Stimulated activated CD8-positive, alpha-beta memory T cell treated with anti-CD3 and anti-CD28 coated beads, Interleukin-7, amount 100 ng/mL, for 24 hours (primary cell): ENCODE results near the gene FAM78A.

Experiments
- DNase-seq: peaks from one replicate; pipeline ENCODE4 v3.0.0-alpha.2; 2020; ENCODE audit warnings: low read depth

Gene FAM78A, protein sequence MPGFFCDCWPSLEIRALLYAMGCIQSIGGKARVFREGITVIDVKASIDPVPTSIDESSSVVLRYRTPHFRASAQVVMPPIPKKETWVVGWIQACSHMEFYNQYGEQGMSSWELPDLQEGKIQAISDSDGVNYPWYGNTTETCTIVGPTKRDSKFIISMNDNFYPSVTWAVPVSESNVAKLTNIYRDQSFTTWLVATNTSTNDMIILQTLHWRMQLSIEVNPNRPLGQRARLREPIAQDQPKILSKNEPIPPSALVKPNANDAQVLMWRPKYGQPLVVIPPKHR

DNA sequence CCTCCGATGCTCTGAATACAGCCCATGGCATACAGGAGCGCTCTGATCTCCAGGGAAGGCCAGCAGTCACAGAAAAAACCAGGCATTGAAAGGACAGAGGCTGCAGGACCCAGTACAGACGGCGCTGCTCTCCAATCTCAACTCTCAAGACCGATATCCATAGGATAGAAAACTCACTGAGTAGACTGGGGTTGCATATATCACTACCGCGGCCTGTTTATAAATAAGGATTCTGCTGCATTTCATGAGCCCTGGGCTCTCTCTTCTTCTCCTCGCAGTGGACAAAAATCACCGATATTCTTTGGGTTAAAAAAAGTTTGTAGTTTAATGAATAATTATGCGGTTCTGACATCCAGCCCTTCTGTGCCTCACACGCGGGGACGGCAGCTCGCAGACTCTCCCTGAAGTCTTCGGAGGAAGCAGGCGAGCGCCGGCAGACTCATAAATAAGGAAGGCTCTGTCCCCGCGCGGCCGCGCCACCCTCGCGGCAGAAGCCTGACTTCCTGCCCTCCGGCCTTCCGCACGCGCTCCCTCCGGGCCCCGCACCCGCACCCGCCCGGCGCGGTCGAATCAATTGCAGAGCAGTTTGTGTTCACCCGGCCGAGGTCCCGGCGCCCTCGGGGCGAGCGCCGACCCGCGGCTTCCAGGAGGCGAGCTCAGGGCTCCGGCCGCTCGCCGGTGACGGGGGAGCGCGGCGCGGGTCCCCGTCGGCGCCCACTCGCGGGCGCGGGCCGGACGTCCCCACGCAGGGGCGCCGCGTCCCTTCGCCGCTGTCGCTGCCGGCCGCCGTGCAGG is at the start of gene FAM78A:
Gene FAM78A, minus strand, starts transcription at position 417 of the 795 bp plus-strand sequence. Its CDS starts 331 bp downstream, at position 86.
- DNase-seq = no peak

DNA sequence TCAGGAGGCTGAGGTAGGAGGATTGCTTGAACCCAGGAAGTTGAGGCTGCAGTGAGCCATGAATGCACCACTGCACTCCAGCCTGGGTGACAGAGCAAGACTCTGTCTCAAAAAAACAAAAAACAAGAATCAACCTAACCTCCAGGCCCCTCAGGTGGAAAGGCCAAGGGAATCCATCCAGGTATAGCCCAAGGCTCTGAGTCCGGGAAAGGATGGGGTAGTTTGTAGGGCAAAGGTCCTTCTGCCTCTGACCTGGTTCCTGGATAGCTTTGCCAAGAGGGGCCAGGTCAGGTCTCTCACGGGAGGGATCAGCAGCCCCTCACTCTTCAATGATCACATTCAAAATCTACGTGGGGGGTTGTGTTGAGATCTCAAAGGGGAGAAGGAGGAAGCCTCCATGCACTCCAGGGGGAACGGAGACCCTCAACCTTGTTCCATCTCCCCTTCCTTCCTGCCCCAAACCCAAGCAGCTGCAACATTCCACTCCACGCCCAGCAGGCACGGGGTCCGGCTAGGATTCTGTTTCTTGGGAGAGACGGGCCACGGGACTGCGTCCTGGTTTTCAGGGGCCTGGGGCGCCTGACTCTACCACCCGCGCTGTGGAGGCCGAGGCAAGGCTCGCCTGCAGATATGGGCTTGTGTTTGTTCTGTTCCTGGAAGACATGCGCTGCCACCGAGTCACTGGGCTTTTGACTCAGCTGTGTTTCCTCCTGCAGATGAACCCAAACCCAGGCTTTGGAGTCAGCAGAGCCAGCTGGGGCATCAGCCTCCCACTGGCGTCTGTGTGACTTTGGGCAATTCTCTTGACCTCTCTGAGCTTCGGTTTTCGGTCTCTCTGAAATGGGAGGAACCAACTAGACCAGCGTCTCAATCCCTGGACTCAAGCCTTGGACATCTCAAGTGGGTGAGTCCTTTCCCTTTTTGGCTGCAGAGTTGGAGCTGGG is 48.7 kb upstream of the FAM78A start:
- no peak for DNase-seq

DNA sequence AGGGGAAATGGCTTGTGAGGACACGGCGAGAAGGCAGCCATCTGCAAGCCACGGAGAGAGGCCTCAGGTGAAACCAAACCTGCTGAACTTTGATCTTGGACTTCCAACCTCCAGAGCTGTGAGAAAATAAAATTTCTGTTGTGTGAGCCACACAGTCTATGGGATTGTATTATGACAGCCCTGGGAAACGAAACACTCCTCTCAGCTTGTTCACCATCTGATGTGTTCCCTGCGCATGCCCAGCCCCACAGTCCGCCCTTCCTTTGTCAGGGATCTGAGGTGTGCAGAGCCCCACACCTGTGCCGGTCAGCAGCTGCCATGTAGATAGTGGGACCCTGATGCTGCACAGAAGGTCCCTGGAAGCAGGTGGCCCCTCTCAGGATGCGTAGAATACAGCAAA is 47.3 kb upstream of the FAM78A start:
- DNase-seq = no peak

DNA sequence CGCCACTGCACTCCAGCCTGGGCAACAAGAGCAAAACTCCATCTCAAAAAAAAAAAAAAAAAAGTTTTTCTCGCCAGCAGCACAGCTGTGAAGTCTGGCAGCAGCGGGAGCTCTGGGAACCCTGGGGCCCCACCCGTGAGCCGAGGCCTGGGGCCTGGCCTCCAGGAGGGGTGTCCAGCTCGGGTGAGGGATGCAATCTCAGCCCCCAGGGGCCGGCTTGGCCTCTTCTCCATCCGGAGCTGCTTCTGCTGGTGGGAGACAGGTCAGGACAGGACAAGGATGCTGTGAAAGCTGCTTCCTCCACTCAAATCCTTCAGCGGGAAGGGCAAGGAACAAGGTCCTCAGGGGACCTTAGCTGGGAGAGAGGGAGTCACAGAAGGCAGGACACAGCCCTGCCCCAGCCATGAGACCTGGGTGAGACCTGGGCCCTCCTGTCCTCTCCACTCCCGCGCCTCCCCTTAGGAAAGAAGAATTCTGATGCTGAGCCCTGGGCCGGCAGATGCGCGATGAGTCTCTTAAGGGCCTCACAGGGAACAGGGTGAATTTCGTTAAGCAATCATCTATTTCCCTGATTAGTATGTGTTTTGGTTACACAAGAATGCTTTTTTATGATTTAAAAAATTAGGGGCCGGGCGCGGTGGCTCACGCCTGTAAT is 43.8 kb upstream of the FAM78A start:
- DNase-seq = no peak

DNA sequence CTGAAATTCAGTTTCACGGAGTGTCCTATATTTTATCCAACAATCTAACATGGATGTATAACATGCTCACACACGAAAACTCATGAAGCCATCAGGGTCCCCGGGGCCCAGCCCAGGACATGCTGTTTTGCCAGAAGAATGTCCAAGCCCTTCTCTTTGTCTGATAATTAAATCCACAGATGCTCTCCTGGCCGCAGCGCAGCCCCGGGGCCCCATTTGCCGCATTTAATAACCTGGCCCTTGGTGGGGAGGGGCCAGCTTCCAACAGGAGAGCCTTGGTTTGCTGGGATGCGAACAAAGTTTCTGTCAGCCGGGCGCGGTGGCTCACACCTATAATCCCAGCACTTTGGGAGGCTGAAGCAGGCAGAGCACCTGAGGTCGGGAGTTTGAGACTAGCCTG is 43.2 kb upstream of the FAM78A start:
- DNase-seq = no peak

DNA sequence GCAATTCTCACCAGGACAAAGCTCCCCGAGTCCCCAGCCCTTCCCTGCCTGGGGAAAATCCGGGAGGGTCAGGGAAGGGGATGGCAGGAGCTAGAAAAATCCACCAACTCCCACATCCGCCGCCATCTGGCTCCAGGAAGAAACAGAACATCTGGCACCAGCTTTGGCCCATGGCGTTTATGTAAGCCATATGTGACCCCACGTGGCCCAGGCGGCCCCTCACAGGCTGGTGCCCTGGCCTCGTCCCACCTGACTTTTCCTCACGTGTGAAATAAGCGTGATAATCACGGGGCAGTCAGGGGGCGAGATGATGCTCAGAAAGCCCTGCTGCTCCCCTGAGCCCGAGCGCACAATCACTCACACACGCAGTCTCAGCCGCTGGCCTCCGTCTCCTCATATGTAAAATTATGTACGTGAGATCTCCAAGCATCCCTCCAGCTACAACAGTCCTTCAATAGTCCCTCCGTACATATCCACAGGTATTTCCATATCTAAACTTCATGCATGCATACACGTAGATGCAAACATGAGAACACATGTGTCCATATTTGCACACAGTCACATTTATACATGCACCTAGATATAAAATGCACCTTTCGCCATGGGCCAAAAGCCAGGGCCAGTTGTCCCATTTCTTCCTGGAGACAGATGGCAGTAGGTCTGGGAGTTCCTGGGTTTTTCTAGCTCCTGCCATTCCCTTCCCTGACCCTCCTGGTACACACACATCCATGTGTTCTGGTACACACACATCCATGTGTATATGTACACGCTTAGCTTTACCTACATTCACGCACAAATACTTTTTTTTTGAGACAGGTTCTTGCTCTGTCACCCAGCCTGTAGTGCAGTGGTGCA is 42.1 kb upstream of the FAM78A start:
- no peak for DNase-seq

DNA sequence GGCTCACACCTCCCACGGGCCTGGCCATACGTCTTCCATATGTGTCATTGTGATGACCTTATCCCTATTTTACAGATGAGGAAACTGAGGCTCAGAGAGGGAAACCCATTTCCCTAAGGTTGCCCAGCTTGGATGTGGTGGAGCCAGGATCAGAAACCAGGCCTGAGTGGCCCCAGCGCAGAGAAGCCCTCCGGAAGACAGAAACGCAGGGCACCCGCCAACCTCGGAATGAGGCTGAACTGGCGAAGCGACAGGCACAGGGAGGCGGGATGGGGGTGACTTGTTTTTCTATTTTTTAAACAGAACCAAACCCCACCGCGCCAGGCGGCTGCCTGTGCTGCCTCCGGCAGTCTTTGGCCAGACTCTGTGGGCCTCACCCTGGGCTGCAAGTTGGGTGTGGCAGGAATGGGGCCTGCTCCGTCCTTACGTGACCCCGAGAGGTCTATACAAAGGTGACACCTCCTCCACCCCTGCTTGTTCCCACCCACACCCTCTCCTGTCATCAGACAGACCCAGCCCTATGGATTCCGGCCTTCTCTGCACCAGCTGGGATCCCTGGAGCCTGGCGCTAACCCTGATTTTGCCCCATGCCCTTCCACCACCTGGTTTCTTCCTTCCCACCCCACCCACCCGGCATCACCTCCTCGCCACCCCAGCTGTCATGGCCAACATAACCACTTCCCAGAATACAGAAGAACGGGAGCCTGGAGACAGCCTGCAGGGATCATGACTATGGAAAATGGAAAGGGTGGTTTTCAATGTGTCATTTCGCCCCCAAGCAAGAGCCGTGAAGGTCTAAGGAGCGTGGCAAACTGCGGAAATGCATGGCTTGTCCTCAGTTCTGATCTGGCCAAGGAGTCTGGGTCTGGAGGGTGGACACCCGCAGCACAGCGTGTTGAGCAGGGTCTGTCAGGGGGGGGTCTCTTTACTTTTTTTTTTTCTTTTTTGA is 36.8 kb upstream of the FAM78A start:
- DNase-seq = no peak

DNA sequence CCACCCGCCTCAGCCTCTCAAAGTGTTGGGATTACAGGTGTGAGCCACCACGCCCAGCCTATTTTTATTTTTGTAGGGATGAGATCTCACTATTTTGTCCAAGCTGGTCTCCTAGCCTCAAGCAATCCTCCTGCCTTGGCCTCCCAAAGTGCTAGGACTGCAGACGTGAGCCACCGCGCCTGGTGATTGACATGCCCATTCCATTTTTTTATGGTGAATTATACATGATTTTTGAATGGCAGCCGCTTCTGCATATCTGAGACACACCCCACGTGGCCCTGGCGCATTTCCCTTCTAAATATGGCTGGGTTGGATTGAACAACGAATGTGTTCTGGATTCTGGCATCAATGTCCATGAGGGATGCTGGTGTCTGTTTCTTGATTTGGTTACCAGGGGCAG is 35.9 kb upstream of the FAM78A start:
- DNase-seq = no peak

DNA sequence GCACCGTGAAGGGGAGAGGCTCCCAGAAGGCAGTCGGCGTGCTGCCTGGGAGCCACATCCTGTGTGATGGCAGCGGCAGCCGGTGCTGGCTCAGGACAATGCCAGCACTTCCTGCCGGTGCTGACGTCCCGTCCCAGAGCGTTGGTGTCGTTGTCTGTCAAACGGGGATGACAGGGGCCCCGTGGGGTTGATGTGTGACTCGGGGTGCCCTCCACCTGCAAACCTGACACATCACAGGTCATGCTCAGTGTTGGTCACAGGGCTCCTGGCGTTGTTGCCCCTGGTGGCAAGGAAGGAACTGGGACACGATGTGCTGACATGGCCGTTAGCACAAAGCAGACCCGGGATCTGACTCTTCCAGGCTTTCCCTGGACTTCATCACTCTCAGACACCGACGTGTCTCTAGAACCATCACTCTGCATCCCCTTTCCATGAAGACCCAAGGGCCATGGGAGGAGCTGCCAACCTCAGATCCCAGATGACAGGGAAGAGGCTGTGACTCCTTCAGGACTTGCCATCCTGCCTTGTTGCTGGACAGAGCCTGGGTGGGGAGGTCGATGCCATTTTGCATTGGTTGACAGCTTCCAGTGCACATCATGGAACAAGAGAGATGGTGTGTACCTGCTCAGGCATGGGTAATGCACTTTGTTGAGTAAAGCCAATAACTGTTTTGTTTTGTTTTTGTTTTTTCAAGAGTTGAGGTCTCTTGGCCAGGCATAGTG is 34.7 kb upstream of the FAM78A start:
- DNase-seq = peak; percentile 21

DNA sequence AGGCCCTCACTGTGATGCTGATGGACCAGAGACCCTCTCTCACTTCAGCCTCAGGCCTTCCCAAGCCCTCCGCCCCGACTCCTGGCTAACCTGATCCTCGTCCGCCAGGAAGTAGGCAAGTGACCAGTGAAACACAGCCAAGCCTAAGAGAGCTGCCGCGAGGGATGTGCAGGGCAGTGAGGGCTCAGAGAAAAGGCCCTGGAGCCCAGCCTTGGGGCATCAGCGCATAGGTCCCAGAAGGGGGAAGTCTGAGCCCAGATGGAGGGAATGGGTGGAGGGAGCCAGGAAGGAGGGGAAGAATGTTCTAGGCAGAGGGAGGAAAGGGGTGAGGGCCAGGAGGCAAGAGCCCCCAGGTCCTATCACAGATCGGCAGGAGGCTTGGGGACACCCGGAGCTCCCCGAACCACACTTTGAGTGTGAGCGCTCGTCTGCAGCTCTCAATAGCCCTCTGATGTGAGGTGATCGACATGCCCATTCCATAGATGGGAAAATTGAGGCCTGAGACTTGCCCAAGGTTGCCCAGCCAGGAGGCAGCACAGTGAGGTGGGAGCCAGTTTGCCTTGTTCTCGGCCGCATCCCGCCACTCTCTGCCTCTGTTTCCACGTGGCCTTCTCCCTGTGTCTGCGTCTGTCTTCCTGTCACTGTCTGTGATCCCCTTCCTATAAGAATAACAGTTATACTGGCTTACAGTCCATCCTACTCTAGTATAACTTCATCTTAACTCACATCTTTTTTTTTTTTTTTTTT is 33.4 kb upstream of the FAM78A start:
- no peak for DNase-seq

DNA sequence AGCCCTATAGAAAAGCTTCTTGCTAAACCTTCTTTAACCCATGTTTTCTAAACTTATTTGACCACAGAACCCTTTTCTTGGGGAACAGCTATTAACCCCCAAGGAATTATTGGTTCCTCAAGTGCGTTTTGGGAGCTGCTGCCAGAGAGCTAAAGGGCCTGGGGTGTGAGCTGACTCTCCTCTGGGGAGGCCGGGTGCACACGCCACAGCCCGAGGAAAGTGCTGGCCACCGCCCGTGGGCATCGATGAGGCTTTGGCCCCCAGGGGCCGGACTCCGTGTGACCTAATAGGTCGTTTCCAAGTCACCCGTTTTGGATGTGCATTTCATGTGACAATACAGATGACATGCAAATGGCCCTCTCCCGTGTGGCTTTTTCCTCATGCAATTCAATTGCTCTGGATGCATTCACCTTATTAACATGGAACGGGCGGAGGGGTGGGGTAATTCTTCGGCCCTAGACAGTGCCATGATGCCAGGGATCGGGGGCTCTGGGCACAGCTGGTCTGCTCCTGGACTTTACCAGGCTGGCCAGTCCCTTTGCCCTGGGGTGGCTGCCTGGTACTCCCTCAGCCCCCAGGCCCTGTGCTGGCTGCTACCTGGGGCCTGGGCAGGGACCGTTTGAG is 32.7 kb upstream of the FAM78A start:
- DNase-seq = no peak

DNA sequence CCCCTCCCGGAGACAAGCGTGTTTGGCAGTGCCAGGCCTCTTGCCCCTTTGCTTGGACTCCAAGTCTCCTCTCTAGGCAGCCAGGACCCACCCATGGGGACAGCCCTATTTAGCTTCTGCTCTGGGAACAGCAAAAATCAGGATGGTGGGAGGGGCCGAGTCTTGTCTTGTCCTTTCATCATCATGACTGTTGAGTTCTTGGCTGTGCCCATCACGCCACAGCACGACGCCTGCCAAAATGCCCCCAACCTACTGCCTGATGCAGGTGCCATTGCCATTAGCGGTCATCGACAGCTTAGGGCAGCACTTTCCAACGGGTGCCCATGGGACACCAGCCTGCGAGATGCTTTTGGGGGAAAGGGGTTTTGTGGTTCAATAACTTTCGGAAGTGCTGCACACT is 32.1 kb upstream of the FAM78A start:
- DNase-seq = no peak

DNA sequence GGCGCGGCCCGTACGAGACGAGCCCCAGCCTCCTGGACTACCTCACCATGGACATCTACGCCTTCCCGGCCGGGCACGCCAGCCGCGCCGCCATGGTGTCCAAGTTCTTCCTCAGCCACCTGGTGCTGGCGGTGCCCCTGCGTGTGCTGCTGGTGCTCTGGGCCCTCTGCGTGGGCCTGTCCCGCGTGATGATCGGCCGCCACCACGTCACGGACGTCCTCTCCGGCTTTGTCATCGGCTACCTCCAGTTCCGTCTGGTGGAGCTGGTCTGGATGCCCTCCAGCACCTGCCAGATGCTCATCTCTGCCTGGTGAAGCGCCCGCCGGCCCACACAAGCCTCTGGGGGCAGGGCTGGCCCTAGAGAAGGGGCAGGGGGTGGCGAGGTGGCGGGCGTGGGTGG is 31.7 kb upstream of the FAM78A start:
- DNase-seq = no peak

DNA sequence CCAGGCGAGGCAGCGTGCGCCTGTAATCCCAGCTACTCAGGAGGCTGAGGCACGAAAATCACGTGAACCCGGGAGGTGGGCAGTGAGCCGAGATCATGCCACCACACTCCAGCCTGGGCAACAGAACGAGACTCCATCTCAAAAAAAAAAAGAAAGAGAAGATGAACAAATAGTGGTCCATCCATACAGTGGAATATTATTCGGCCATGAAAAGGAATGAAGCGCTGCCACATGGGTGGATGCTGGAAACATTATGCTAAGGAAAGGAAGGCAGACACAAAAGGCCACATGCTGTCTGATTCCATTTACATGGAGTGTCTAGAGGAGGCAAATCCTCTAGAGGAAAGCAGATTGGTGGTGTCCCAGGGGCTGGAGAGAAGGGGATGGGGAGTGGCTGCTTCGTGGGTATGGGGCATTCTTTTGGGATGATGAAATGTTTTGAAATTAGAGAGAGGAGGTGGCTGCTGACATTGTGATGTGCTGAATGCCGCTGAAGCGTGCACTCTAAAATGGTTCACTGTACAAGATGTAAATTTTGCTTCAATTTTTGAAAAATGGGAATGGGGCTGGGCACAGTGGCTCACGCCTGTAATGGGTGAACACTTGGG is 30.2 kb upstream of the FAM78A start:
- DNase-seq = no peak

DNA sequence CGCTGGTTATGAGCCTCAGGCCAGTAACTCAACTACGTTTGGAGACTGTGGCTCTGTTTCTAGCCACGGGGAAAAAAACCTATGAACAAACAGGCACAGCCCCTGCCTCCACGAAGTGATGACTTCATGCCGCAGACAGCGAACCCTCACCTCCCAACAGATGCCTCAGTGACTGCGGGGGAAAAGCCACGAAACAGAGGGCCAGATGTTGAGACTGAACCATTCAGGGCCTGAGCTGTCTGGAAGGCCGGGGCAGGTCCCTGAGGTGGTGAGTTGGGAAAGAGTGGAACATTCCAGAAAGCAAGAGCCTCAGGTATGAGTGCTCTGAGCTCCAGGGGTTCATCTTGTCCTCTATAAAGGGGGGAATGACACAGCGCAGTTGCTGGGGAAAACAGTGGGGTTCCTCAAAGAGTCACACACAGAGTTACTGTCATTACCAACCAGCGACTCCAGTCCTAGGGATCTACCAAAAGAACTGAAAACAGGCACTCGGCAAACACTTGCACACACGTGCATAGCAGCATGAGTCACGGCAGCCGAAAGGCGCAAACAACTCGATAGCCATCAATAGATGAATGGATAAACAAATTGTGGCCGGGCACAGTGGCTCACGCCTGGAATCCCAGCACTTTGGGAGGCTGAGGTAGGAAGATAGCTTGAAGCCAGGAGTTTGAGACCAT is 28.5 kb upstream of the FAM78A start:
- no peak for DNase-seq

DNA sequence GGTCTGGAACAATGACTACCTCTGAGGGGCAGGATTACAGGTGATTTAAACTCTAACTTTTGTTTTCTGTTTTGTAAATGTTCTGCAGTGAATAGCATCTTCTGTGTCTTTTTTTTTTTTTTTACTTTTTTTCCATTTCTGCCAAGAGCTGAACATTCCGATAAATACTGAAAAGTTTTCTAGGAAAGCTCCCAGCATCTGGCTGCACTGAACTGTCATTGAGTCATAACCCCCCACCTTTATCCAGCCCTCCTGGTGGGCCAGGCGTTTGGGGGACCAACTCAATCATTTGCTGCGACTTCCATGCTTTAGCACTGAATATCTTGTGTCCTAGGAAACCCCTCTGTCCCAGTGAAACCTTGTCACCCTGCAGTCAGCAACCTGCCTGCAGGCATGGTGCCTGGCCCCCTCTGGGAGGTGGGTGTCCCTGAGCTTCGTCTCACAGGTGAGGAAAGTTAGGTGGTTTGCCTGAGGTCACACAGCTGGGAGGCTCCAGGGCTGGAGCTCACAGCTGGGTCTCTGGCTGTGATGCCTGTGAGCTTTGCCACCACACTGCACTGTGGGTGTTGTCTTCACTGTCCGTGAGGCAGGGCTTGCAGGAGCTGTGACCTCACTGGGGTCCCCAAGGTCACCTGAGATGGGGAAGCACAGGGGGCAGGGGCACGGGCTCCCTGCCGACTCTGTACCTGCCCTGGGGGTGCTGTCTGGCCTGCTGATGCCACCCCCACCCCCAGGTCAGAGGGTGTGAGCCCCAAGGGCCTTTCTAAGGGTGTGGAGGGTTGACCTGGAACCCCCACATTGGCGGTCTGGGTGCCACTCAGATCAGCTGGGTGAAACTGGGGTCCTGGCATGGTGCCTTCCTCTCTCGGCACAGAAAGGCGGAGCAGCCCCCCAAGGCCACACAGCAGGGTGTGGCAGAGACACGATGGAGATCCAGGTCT is 27.3 kb upstream of the FAM78A start:
- no peak for DNase-seq
